Fibroblast of lung (primary cell): Measurements from ENCODE around the gene ERBB3.
A peak's percentile ranks its signal among the peaks of the same experiment; 100 is the strongest.

ENCODE experiments used
- CTCF ChIP-seq, 2 donors: IDR thresholded peaks in 1 of 2; conservative IDR thresholded peaks in 1 of 2; 1 replicate in 1 of 2; 2 replicates in 1 of 2; pipeline ENCODE4 v1.5.1; 2011 to 2012; ENCODE audit warnings: low read length in 2 of 2, control low read depth in 1 of 2, inconsistent platforms in 1 of 2, low read depth in 1 of 2, mild to moderate bottlenecking in 1 of 2
- EZH2 ChIP-seq: IDR thresholded peaks from 2 replicates; pipeline ENCODE4 v1.5.1; 2012; ENCODE audit warnings: low read length, control low read depth, mild to moderate bottlenecking; ENCODE audit errors: missing control alignments

DNA sequence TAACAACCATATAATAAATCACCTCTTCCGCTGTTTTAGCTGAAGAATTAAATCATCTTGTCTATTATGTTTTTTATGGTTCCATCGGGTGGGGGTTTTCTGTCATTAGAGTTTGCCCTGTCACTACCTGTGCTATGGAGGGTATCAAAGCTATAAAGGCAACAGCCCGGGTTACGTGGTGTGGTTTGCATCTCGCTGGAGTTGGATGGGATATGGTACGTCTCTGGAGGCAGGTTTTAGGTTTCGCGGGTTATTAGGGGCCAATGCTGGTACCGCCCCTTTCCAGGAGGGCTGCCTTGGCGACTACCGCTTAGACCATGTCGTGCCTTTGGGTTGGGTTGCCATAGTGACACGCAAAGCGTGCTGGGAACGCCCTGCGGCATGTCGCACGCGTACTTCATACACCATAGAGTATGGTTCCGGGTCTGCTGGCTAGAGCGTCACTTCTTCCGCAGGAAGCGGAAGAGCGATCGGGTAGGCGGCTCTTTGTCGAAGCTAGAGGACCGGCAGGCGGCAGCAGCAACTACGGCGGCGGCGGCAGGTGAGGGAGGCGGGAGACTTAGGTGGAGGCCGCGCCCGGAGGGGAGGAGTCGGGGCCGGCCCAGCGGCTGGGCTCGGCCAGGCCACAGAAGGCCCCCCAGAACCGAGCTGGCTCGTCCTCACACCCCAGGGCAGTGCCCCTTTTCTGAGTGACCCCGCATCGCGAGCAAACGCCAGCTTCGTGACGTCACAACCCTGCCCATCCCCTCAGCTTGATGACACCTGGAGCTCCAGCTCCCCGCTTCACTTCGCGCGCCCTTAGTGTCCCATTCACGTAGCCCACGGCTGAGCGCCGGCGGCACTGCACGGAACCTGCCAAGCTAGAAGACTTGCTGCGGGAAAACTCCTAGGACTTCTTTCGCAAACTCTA, 38.1 kb downstream of the ERBB3 start, which contains the start of gene ZC3H10:
- TF ChIP-seq CTCF (conservative IDR thresholded peaks at IDR 0.05 in 1 of 2, IDR thresholded peaks at IDR 0.05 in 1 of 2; ENCODE audit: low read depth in 1 of 2, low read length in 2 of 2) (peak; percentile 44 to 57), EZH2 (no peak)
